Measurements from ENCODE around the gene FIBCD1. TPM values are rescaled to one million over a fixed set of nuclear protein-coding genes. Genes with fewer than 3 reads are reported as not detected.

Gene FIBCD1
- total RNA-seq, 4 donors from 2014 or later: not detected

GRCh38 chr9:130921989-130922892 lies 16.8 kb downstream of the FIBCD1 start:
- intact Hi-C loops (cut with DNase I): no loop called here
- no peak for DNase-seq
- Histone ChIP-seq H3K36me3 (no peaks in the 10 kb centered on the region), H3K9me3 (no peaks in the 10 kb centered on the region), H3K27ac (no peak overlapping the region), H3K4me1 (peaks cover 0 to 9% (median 0%) of the 10 kb centered on the region in 3 donors), H3K27me3 (peaks cover 0 to 92% (median 0%) of the 10 kb centered on the region in 4 donors), H3K4me3 (no peak overlapping the region)
- TF ChIP-seq POLR2A (IDR thresholded peaks at IDR 0.05): no peak
- no peak for TF ChIP-seq CTCF (IDR thresholded peaks at IDR 0.05)
- WGBS, 2 donors: 66 to 69% methylated on average over 18 to 29 of the region's 31 CpGs

GRCh38 chr9:130921300-130921988 lies 17.6 kb downstream of the FIBCD1 start:
- no peak for TF ChIP-seq POLR2A (IDR thresholded peaks at IDR 0.05)
- TF ChIP-seq CTCF (IDR thresholded peaks at IDR 0.05): no peak
- Histone ChIP-seq H3K27ac (no peak overlapping the region), H3K4me3 (no peak overlapping the region), H3K4me1 (peaks cover 0 to 8% (median 0%) of the 10 kb centered on the region in 3 donors), H3K9me3 (no peaks in the 10 kb centered on the region), H3K27me3 (peaks cover 0 to 98% (median 0%) of the 10 kb centered on the region in 4 donors), H3K36me3 (no peaks in the 10 kb centered on the region)
- WGBS, 2 donors: 50 to 74% methylated on average over 18 to 20 of the region's 29 CpGs
- intact Hi-C loops (cut with DNase I): no loop called here
- DNase-seq: no peak

GRCh38 chr9:130920762-130921299 lies 18.2 kb downstream of the FIBCD1 start:
- Histone ChIP-seq H3K4me3 (no peak overlapping the region), H3K27ac (no peak overlapping the region), H3K4me1 (peaks cover 0 to 8% (median 0%) of the 10 kb centered on the region in 3 donors), H3K9me3 (no peaks in the 10 kb centered on the region), H3K36me3 (no peaks in the 10 kb centered on the region), H3K27me3 (peaks cover 0 to 98% (median 0%) of the 10 kb centered on the region in 4 donors)
- TF ChIP-seq POLR2A (IDR thresholded peaks at IDR 0.05): no peak
- no peak for TF ChIP-seq CTCF (IDR thresholded peaks at IDR 0.05)
- WGBS, 2 donors: 37 to 72% methylated on average over 2 of the region's 14 CpGs
- intact Hi-C loops (cut with DNase I): no loop called here
- no peak for DNase-seq

- no peak for DNase-seq
- TF ChIP-seq CTCF (IDR thresholded peaks at IDR 0.05): no peak
- no peak for TF ChIP-seq POLR2A (IDR thresholded peaks at IDR 0.05)
- intact Hi-C loops (cut with DNase I): no loop called here
- Histone ChIP-seq H3K4me1 (peaks cover 0 to 8% (median 0%) of the 10 kb centered on the region in 3 donors), H3K27me3 (peaks cover 0 to 96% (median 0%) of the 10 kb centered on the region in 4 donors), H3K4me3 (no peak overlapping the region), H3K9me3 (no peaks in the 10 kb centered on the region), H3K36me3 (no peaks in the 10 kb centered on the region), H3K27ac (no peak overlapping the region)
- WGBS, 2 donors: 80 to 86% methylated on average over 1 to 6 of the region's 8 CpGs
Observed at GRCh38 chr9:130920233-130920632, 18.8 kb downstream of the FIBCD1 start.
